Liver (tissue), 10 donors: ENCODE measurements around the gene RHOG. TPM values are rescaled to one million over a fixed set of nuclear protein-coding genes. Genes with fewer than 3 reads are reported as not detected.

ENCODE experiments used
- DNase-seq: peaks from one replicate; pipeline ENCODE4 v3.0.0-alpha.2; 2017; ENCODE audit warnings: low spot score
- H3K27ac ChIP-seq, 2 donors: one replicate each; pipeline ENCODE4 v1.7.0; 2013; ENCODE audit warnings: inconsistent platforms in 2 of 2, low read length in 2 of 2, control low read depth in 1 of 2, low read depth in 1 of 2, mild to moderate bottlenecking in 1 of 2
- H3K27me3 ChIP-seq, 4 donors: one replicate each; pipeline versions ENCODE4 v1.6.1 to v1.7.0; 2013; ENCODE audit warnings: low read length in 3 of 4, inconsistent platforms in 1 of 4, mild to moderate bottlenecking in 1 of 4, moderate library complexity in 1 of 4; ENCODE audit not compliant: control insufficient read depth in 4 of 4, insufficient read depth in 4 of 4
- H3K36me3 ChIP-seq, 4 donors: one replicate each; pipeline versions ENCODE4 v1.6.1 to v1.7.0; 2013; ENCODE audit warnings: low read length in 3 of 4, mild to moderate bottlenecking in 3 of 4, low read depth in 1 of 4, moderate library complexity in 1 of 4; ENCODE audit not compliant: control insufficient read depth in 4 of 4, insufficient read depth in 3 of 4
- H3K4me1 ChIP-seq, 4 donors: one replicate each; pipeline versions ENCODE4 v1.6.1 to v1.7.0; 2013; ENCODE audit warnings: low read length in 3 of 4, mild to moderate bottlenecking in 3 of 4, moderate library complexity in 1 of 4; ENCODE audit not compliant: control insufficient read depth in 4 of 4, insufficient read depth in 4 of 4
- H3K4me3 ChIP-seq, 3 donors: one replicate each; pipeline versions ENCODE4 v1.6.1 to v1.7.0; 2013; ENCODE audit warnings: low read length in 3 of 3, control low read depth in 1 of 3, low read depth in 1 of 3, mild to moderate bottlenecking in 1 of 3
- H3K9ac ChIP-seq, 2 donors: one replicate each; pipeline ENCODE4 v1.7.0; 2013; ENCODE audit warnings: low read length in 2 of 2, mild to moderate bottlenecking in 2 of 2, moderate library complexity in 2 of 2, control low read depth in 1 of 2, low read depth in 1 of 2
- H3K9me3 ChIP-seq, 4 donors: one replicate each; pipeline versions ENCODE4 v1.6.1 to v1.7.0; 2013; ENCODE audit warnings: low read length in 3 of 4; ENCODE audit not compliant: control insufficient read depth in 4 of 4
- ATF3 ChIP-seq: IDR thresholded peaks from 2 replicates; pipeline ENCODE4 v1.6.1; 2016; ENCODE audit warnings: antibody characterized with exemption
- CTCF ChIP-seq: fragments of 150-350 bp; IDR thresholded peaks from 2 replicates; pipeline ENCODE4 v1.5.1; 2017; ENCODE audit warnings: improper control_type of control experiment, low read depth, low read length; ENCODE audit not compliant: missing input control
- EGR1 ChIP-seq, 2 donors: IDR thresholded peaks; 2 replicates each; pipeline ENCODE4 v1.6.1; 2016 to 2018; ENCODE audit warnings: antibody characterized with exemption in 2 of 2, low read depth in 2 of 2
- FOXA1 ChIP-seq: IDR thresholded peaks from 2 replicates; pipeline ENCODE4 v1.6.1; 2016; ENCODE audit warnings: antibody characterized with exemption
- FOXA2 ChIP-seq: IDR thresholded peaks from 2 replicates; pipeline ENCODE4 v1.6.1; 2016; ENCODE audit warnings: antibody characterized with exemption
- GABPA ChIP-seq, 2 donors: IDR thresholded peaks in 1 of 2; conservative IDR thresholded peaks in 1 of 2; 2 replicates each; pipeline ENCODE4 v1.6.1; 2016; ENCODE audit warnings: antibody characterized with exemption in 2 of 2, mild to moderate bottlenecking in 1 of 2, moderate library complexity in 1 of 2
- HNF4A ChIP-seq, 2 donors: conservative IDR thresholded peaks; 2 replicates each; pipeline ENCODE4 v1.6.1; 2016; ENCODE audit warnings: antibody characterized with exemption in 2 of 2, mild to moderate bottlenecking in 2 of 2
- HNF4G ChIP-seq: IDR thresholded peaks from 2 replicates; pipeline ENCODE4 v1.6.1; 2016; ENCODE audit warnings: antibody characterized with exemption
- JUND ChIP-seq, 2 donors: IDR thresholded peaks; 2 replicates each; pipeline ENCODE4 v1.6.1; 2016; ENCODE audit warnings: antibody characterized with exemption in 2 of 2
- MAX ChIP-seq: IDR thresholded peaks from 2 replicates; pipeline ENCODE4 v1.6.1; 2016; ENCODE audit warnings: antibody characterized with exemption
- NR2F2 ChIP-seq: IDR thresholded peaks from 2 replicates; pipeline ENCODE4 v1.6.1; 2016; ENCODE audit warnings: antibody characterized with exemption
- RAD21 ChIP-seq, 2 donors: IDR thresholded peaks; 2 replicates each; pipeline ENCODE4 v1.6.1; 2016; ENCODE audit warnings: antibody characterized with exemption in 2 of 2, mild to moderate bottlenecking in 2 of 2
- REST ChIP-seq: IDR thresholded peaks from 2 replicates; pipeline ENCODE4 v1.6.1; 2016; ENCODE audit warnings: antibody characterized with exemption, mild to moderate bottlenecking
- RXRA ChIP-seq, 2 donors: IDR thresholded peaks; 2 replicates each; pipeline ENCODE4 v1.6.1; 2017 to 2018; ENCODE audit warnings: antibody characterized with exemption in 2 of 2, mild to moderate bottlenecking in 1 of 2
- SP1 ChIP-seq: IDR thresholded peaks from 2 replicates; pipeline ENCODE4 v1.6.1; 2018; ENCODE audit warnings: antibody characterized with exemption, mild to moderate bottlenecking
- TAF1 ChIP-seq: conservative IDR thresholded peaks from 2 replicates; pipeline ENCODE4 v1.6.1; 2016; ENCODE audit warnings: antibody characterized with exemption, mild to moderate bottlenecking
- YY1 ChIP-seq: IDR thresholded peaks from 2 replicates; pipeline ENCODE4 v1.6.1; 2016; ENCODE audit warnings: antibody characterized with exemption, mild to moderate bottlenecking
- ZBTB33 ChIP-seq: IDR thresholded peaks from 2 replicates; pipeline ENCODE4 v1.6.1; 2016; ENCODE audit warnings: antibody characterized with exemption
- WGBS: extraction: QIAGEN DNeasy Blood & Tissue Kit; methylation state at CpG from one replicate; pipeline ENCODE4 v1.1.7; 2013; 5-methylcytosine and 5-hydroxymethylcytosine counted together
- polyA plus RNA-seq, 2 donors: library from polyadenylated mRNA; stranded (reverse) in 1 of 2; unstranded in 1 of 2; fragments of 200-250 nt in 1 of 2; fragments of >200 nt in 1 of 2; fragmentation: Nextera tagmentation in 1 of 2; extraction: Ambion mirVana in 1 of 2; gene quantifications; one replicate each; pipeline versions ENCODE4 v1.2.1 to v1.2.3, GENCODE V29; 2013 to 2015
- small RNA-seq: library from RNA; depleted of rRNA; stranded (forward); fragments of <200 nt; gene quantifications from one replicate; pipeline ENCODE3, GENCODE V24; 2014
- total RNA-seq, 2 donors: library from RNA; depleted of rRNA; stranded (reverse); fragments of >200 nt; gene quantifications; one replicate each; pipeline ENCODE4 v1.2.3, GENCODE V29; 2014
- donor health status: healthy.
- donor health status: healthy.
- donor health status: healthy.
- donor health status: healthy.
- donor health status: healthy.

Gene RHOG
- total and polyA plus RNA-seq, 4 donors, result 7.4 to 32.9 (median 17.8) TPM

- DNase-seq, result no peak
- Histone ChIP-seq H3K36me3 (peaks cover 2 to 26% (median 19%) of the 10 kb centered on the region in 4 donors), H3K27me3 (no peaks in the 10 kb centered on the region), H3K4me3 (no peak overlapping the region), H3K9ac (no peak overlapping the region), H3K4me1 (peaks cover 0 to 2% (median under 1%) of the 10 kb centered on the region in 4 donors), H3K9me3 (no peaks in the 10 kb centered on the region), H3K27ac (no peak overlapping the region)
- TF ChIP-seq REST (no peak), MAX (no peak), SP1 (no peak), YY1 (no peak), RXRA (IDR thresholded peaks at IDR 0.05) (no peak), CTCF (no peak), NR2F2 (no peak), ATF3 (no peak), TAF1 (no peak), GABPA (IDR thresholded peaks at IDR 0.05 in 1 of 2, conservative IDR thresholded peaks at IDR 0.05 in 1 of 2) (no peak), ZBTB33 (no peak), FOXA1 (no peak), EGR1 (IDR thresholded peaks at IDR 0.05; ENCODE audit: low read depth in 2 of 2) (no peak), RAD21 (IDR thresholded peaks at IDR 0.05) (no peak), HNF4A (conservative IDR thresholded peaks at IDR 0.05) (no peak), HNF4G (no peak), JUND (IDR thresholded peaks at IDR 0.05) (no peak), FOXA2 (no peak)
- WGBS, result 40% methylated on average over 2 of the region's 2 CpGs
Measured at GRCh38 chr11:3781423-3781822, 59.3 kb downstream of the RHOG start.

Small RNA genes within 50 kb of the gene (small RNA-seq; reads per million reads assigned to genes)
- gene RNU7-50P, result not detected

Other genes with a start within 250 kb of the RHOG start
- gene ART5, start 199.0 kb downstream of the RHOG start, total RNA-seq, result under 1 TPM; 0.17 to 0.93 TPM
- gene ART5, start 199.0 kb downstream of the RHOG start, polyA plus RNA-seq, result not detected
- not detected for gene ART1, start 195.8 kb downstream of the RHOG start, total RNA-seq
- gene ART1, start 195.8 kb downstream of the RHOG start, polyA plus RNA-seq, result not detected
- gene CHRNA10, start 169.6 kb downstream of the RHOG start, total RNA-seq, result 1 to 10 TPM in 1 of 2 donors, under 1 TPM in 1; 0.56 to 1.7 TPM
- gene CHRNA10, start 169.6 kb downstream of the RHOG start, polyA plus RNA-seq, result under 1 TPM; 0.10 to 0.16 TPM
- 10 to 100 TPM; 68.9 to 75.0 TPM for gene NUP98, start 43.4 kb downstream of the RHOG start, total RNA-seq
- gene NUP98, start 43.4 kb downstream of the RHOG start, polyA plus RNA-seq, result 10 to 100 TPM; 10.9 to 18.8 TPM
- 10 to 100 TPM; 11.6 to 12.3 TPM for gene PGAP2, start 32.4 kb downstream of the RHOG start, total RNA-seq
- 10 to 100 TPM in 1 of 2 donors, 1 to 10 TPM in 1; 10.0 to 14.8 TPM for gene PGAP2, start 32.4 kb downstream of the RHOG start, polyA plus RNA-seq
- gene STIM1, start 14.7 kb upstream of the RHOG start, total RNA-seq, result 10 to 100 TPM; 21.6 to 42.9 TPM
- gene STIM1, start 14.7 kb upstream of the RHOG start, polyA plus RNA-seq, result 10 to 100 TPM; 19.7 to 28.5 TPM